ENCODE data around the gene TLE1.

- TF ChIP-seq ZFX (IDR thresholded peaks at IDR 0.05) = no peak
- TF ChIP-seq, protein P1, sequence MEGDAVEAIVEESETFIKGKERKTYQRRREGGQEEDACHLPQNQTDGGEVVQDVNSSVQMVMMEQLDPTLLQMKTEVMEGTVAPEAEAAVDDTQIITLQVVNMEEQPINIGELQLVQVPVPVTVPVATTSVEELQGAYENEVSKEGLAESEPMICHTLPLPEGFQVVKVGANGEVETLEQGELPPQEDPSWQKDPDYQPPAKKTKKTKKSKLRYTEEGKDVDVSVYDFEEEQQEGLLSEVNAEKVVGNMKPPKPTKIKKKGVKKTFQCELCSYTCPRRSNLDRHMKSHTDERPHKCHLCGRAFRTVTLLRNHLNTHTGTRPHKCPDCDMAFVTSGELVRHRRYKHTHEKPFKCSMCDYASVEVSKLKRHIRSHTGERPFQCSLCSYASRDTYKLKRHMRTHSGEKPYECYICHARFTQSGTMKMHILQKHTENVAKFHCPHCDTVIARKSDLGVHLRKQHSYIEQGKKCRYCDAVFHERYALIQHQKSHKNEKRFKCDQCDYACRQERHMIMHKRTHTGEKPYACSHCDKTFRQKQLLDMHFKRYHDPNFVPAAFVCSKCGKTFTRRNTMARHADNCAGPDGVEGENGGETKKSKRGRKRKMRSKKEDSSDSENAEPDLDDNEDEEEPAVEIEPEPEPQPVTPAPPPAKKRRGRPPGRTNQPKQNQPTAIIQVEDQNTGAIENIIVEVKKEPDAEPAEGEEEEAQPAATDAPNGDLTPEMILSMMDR (conservative IDR thresholded peaks at IDR 0.05) = no peak
Observed at GRCh38 chr9:81652058-81652687, 37.2 kb downstream of the TLE1 start.
